ENCODE measurements around the gene ELP6. TPM values are rescaled to one million over a fixed set of nuclear protein-coding genes. Genes with fewer than 3 reads are reported as not detected.

ELP6 gene
- total and polyA plus RNA-seq, 9 of the 15 experiments (the other 6 are each of a cell fraction or from before 2014, with no cell fraction given), result 76.9 to 198 (median 83.3) TPM

- TF ChIP-seq ZBTB40 (IDR thresholded peaks at IDR 0.05), result 0 out of 2 replicates have a peak, but pooled peaks have one; percentile 21
- no peak for TF ChIP-seq ZBTB40 (CRISPR knock-in tag; IDR thresholded peaks at IDR 0.05)
- TF ChIP-seq KLF16 (IDR thresholded peaks at IDR 0.05), result peak; percentile 42
- no peak for TF ChIP-seq ZBTB1 (CRISPR knock-in tag; IDR thresholded peaks at IDR 0.05; ENCODE audit: borderline replicate concordance, low read depth)
- no peak for TF ChIP-seq CBFA2T2 (conservative IDR thresholded peaks at IDR 0.05)
- TF ChIP-seq PURB (CRISPR knock-in tag; IDR thresholded peaks at IDR 0.05; ENCODE audit: low read depth), result no peak
- 0 out of 2 replicates have a peak, but pooled peaks have one; percentile 36 for TF ChIP-seq SMARCA4 (IDR thresholded peaks at IDR 0.05)
- no peak for TF ChIP-seq GATA2 (CRISPR knock-in tag; IDR thresholded peaks at IDR 0.05)
- no peak for TF ChIP-seq ZNF699 (CRISPR knock-in tag; IDR thresholded peaks at IDR 0.05; ENCODE audit: insufficient replicate concordance)
- no peak for TF ChIP-seq THAP12 (CRISPR knock-in tag; IDR thresholded peaks at IDR 0.05)
- peak; percentile 38 for TF ChIP-seq TAF1 (IDR thresholded peaks at IDR 0.05; ENCODE audit: control insufficient read depth, extremely low read depth, insufficient read depth, low read length, severe bottlenecking)
- TF ChIP-seq ARNT (IDR thresholded peaks at IDR 0.05), result peak in 1 of 2 experiments; percentile 40; a peak in 1 of 4 replicates
- TF ChIP-seq GTF2B (IDR thresholded peaks at IDR 0.05; ENCODE audit: extremely low read depth, insufficient read length), result no peak
- peak in 1 of 2 experiments; percentile 25; a peak in 1 of 4 replicates for TF ChIP-seq MLLT1 (IDR thresholded peaks at IDR 0.05)
- no peak for TF ChIP-seq ZNF766 (CRISPR knock-in tag; conservative IDR thresholded peaks at IDR 0.05)
Measured at GRCh38 chr3:47475029-47475569, 38.4 kb downstream of the ELP6 start (continued).
